ENCODE measurements around the gene UBAP1L.
"Not testable (repeated sequence)": the region's sequence is repeated elsewhere in the genome, so short reads cannot be mapped to it uniquely, and the experiment has no call there.

Gene UBAP1L

DNA sequence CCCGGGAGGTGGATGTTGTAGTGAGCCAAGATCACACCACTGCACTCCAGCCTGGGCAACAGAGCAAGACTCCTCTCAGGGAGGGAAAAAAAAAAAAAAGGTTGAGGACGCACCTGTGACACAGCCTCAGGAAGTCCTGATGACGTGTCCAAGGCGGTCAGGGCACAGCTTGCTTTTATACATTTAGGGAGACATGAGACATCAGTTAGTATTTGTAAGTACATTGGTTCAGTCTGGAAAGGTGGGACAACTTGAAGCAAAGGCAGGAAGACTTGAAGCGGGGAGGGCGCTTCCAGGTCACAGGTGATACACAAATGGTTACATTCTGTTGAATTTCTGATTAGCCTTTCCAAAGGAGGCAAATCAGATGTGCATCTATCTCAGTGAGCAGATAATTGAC, 23.6 kb upstream of the UBAP1L start:
- POLR2A ChIA-PET; H3K4me1 ChIP-seq (ENCODE audit: control extremely low read depth in 1 of 4, control insufficient read depth in 4 of 4, insufficient read depth in 4 of 4, low read length in 3 of 4); H3K36me3 ChIP-seq (ENCODE audit: control insufficient read depth in 4 of 4, insufficient read depth in 4 of 4, low read length in 3 of 4); H3K27ac ChIP-seq (ENCODE audit: insufficient read depth in 1 of 2, low read depth in 1 of 2, low read length in 2 of 2, poor library complexity in 1 of 2, severe bottlenecking in 2 of 2); H3K4me3 ChIP-seq (ENCODE audit: control insufficient read depth in 1 of 7, extremely low read depth in 1 of 7, insufficient read depth in 4 of 7, low read depth in 2 of 7, low read length in 6 of 7); H3K27me3 ChIP-seq (replicated peaks in 2 of 5; ENCODE audit: control insufficient read depth in 4 of 5, insufficient read depth in 5 of 5, low read length in 4 of 5); DNase-seq; H3K9me3 ChIP-seq (ENCODE audit: control extremely low read depth in 1 of 5, control insufficient read depth in 4 of 5, insufficient read depth in 2 of 5, low read depth in 1 of 5, low read length in 4 of 5): not testable (repeated sequence)
- CTCF ChIA-PET, result interaction anchor here (0.8 kb wide), 1 partner anchor 9 kb away, joined by 3 read pairs; no protein-coding TSS in a partner anchor
- WGBS (ENCODE audit: insufficient coverage), result 91% methylated on average over 5 of the region's 6 CpGs

DNA sequence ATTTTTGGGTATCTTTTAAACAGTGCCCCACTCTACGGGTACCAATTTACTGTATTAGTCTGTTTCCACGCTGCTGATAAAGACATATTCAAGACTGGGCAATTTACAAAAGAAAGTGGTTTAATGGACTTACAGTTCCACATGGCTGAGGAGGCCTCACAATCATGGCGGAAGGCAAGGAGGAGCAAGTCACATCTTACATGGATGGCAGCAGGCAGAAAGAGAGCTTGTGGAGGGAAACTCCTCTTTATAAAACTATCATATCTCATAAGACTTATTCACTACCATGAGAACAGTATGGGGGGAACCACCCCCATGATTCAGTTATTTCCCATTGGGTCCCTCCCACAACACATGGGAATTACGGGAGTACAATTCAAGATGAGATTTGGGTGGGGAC, 22.9 kb upstream of the UBAP1L start:
- H3K4me1 ChIP-seq (ENCODE audit: control extremely low read depth in 1 of 4, control insufficient read depth in 4 of 4, insufficient read depth in 4 of 4, low read length in 3 of 4); H3K36me3 ChIP-seq (ENCODE audit: control insufficient read depth in 4 of 4, insufficient read depth in 4 of 4, low read length in 3 of 4); POLR2A ChIA-PET; H3K27ac ChIP-seq (ENCODE audit: insufficient read depth in 1 of 2, low read depth in 1 of 2, low read length in 2 of 2, poor library complexity in 1 of 2, severe bottlenecking in 2 of 2); DNase-seq; H3K27me3 ChIP-seq (replicated peaks in 2 of 5; ENCODE audit: control insufficient read depth in 4 of 5, insufficient read depth in 5 of 5, low read length in 4 of 5); H3K4me3 ChIP-seq (ENCODE audit: control insufficient read depth in 1 of 7, extremely low read depth in 1 of 7, insufficient read depth in 4 of 7, low read depth in 2 of 7, low read length in 6 of 7); CTCF ChIA-PET; H3K9me3 ChIP-seq (ENCODE audit: control extremely low read depth in 1 of 5, control insufficient read depth in 4 of 5, insufficient read depth in 2 of 5, low read depth in 1 of 5, low read length in 4 of 5): not testable (repeated sequence)
- WGBS (ENCODE audit: insufficient coverage), result 100% methylated on average over 3 of the region's 4 CpGs

DNA sequence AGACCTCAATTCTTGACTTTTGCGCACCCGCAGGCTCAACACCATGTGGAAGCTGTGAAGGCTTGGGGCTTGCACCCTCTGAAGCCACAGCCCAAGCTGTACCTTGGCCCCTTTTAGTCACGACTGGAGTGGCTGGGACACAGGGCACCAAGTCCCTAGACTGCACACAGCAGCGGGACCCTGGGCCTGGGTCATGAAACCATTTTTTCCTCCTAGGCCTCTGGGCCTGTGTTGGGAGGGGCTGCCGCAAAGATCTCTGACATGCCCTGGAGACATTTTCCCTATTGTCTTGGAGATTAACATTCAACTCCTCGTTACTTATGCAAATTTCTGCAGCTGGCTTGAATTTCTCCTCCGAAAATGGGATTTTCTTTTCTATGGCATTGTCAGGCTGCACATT, 22.1 kb upstream of the UBAP1L start:
- not testable (repeated sequence) for H3K9me3 ChIP-seq (ENCODE audit: control extremely low read depth in 1 of 5, control insufficient read depth in 4 of 5, insufficient read depth in 2 of 5, low read depth in 1 of 5, low read length in 4 of 5)

DNA sequence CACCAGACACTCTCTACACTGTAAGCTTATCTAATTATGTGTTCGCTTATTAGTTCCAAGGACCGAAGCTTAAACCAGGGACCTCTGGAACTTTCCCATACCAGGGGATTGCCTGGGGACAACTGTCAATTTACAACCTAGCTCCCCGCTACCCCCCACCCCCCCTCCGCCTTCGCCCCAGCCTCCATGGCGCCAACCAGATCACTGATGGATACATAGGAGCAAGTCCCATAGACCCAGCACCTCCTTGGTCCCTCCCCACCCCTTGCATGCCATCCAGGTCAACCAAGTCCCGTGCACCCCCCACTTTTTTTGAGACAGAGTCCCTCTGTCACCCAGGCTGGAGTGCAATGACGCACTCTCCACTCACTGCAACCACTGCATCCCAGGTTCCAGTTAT, 19.5 kb upstream of the UBAP1L start:
- no peak for DNase-seq
- WGBS (ENCODE audit: insufficient coverage), result 100% methylated on average over 4 of the region's 8 CpGs
- POLR2A ChIA-PET, result no interaction called here
- Histone ChIP-seq H3K9me3 (ENCODE audit: control extremely low read depth in 1 of 5, control insufficient read depth in 4 of 5, insufficient read depth in 2 of 5, low read depth in 1 of 5, low read length in 4 of 5) (peaks cover 0 to 7% (median 0%) of the 10 kb centered on the region in 5 experiments), H3K4me1 (ENCODE audit: control extremely low read depth in 1 of 4, control insufficient read depth in 4 of 4, insufficient read depth in 4 of 4, low read length in 3 of 4) (peaks cover 7 to 17% (median 12%) of the 10 kb centered on the region in 4 experiments), H3K27me3 (replicated peaks in 2 of 5; ENCODE audit: control insufficient read depth in 4 of 5, insufficient read depth in 5 of 5, low read length in 4 of 5) (no peaks in the 10 kb centered on the region), H3K27ac (ENCODE audit: insufficient read depth in 1 of 2, low read depth in 1 of 2, low read length in 2 of 2, poor library complexity in 1 of 2, severe bottlenecking in 2 of 2) (peak overlapping the region in 1 of 2 experiments; percentile 86), H3K36me3 (ENCODE audit: control insufficient read depth in 4 of 4, insufficient read depth in 4 of 4, low read length in 3 of 4) (peaks cover 0 to 8% (median 4%) of the 10 kb centered on the region in 4 experiments), H3K4me3 (ENCODE audit: control insufficient read depth in 1 of 7, extremely low read depth in 1 of 7, insufficient read depth in 4 of 7, low read depth in 2 of 7, low read length in 6 of 7) (peak overlapping the region in 5 of 7 experiments; percentile 80 to 98 (median 85))
- CTCF ChIA-PET, result interaction anchor here (0.9 to 1.2 kb wide), 2 partner anchors 11 to 15 kb away, joined by 3 read pairs; no protein-coding TSS in a partner anchor

More for the DNA sequence above, 22.1 kb upstream of the UBAP1L start:
- CTCF ChIA-PET; H3K36me3 ChIP-seq (ENCODE audit: control insufficient read depth in 4 of 4, insufficient read depth in 4 of 4, low read length in 3 of 4); H3K4me3 ChIP-seq (ENCODE audit: control insufficient read depth in 1 of 7, extremely low read depth in 1 of 7, insufficient read depth in 4 of 7, low read depth in 2 of 7, low read length in 6 of 7); DNase-seq; H3K27me3 ChIP-seq (replicated peaks in 2 of 5; ENCODE audit: control insufficient read depth in 4 of 5, insufficient read depth in 5 of 5, low read length in 4 of 5); H3K27ac ChIP-seq (ENCODE audit: insufficient read depth in 1 of 2, low read depth in 1 of 2, low read length in 2 of 2, poor library complexity in 1 of 2, severe bottlenecking in 2 of 2); POLR2A ChIA-PET: not testable (repeated sequence)
- H3K4me1 ChIP-seq (ENCODE audit: control extremely low read depth in 1 of 4, control insufficient read depth in 4 of 4, insufficient read depth in 4 of 4, low read length in 3 of 4), result peaks cover 3 to 15% (median 12%) of the 10 kb centered on the region in 4 experiments
- WGBS (ENCODE audit: insufficient coverage), result over 99% methylated on average over 7 of the region's 7 CpGs

DNA sequence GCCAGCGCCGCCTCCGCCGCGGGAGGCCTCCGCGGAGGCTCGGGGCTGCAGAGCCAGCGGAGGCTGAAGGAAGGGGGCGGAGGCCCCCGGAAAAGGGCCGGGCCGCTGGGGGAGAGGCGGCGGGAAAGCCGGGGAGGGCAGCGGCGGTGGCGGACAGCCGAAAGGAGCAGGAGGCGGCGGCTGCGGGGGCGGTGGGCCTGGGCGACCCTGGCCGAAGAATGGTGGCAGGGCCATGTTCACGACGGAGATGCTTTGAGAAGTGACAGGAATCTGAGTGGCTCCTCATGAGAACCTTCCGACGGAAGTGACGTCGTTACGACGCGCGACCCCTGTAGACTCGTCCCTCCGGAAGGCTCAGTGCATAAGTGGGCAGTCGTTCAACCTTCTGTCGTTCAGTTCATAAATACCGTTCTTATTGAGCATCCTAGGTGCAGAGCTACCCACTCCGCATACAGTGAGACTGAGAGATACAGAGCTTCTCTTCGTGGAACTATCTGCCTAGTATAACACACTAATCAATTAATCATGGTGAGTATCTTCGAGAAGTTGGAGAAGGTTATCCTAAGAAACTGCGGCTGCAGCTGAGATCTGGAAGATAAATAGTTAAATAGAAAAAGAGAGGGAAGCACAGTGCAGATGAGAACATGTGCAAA, 18.7 kb upstream of the UBAP1L start, which contains the start of gene PDCD7:
Gene PDCD7 (minus strand): TSS at position 261 of the 653 bp plus-strand sequence. CDS start 27 bp downstream, at position 234.
- Histone ChIP-seq H3K4me3 (ENCODE audit: control insufficient read depth in 1 of 7, extremely low read depth in 1 of 7, insufficient read depth in 4 of 7, low read depth in 2 of 7, low read length in 6 of 7) (peak within 1 kb of the TSS; percentile 66 to 98 (median 82)), H3K36me3 (ENCODE audit: control insufficient read depth in 4 of 4, insufficient read depth in 4 of 4, low read length in 3 of 4) (peaks cover 5 to 16% (median 11%) of the 10 kb centered on the region in 4 experiments), H3K27me3 (replicated peaks in 2 of 5; ENCODE audit: control insufficient read depth in 4 of 5, insufficient read depth in 5 of 5, low read length in 4 of 5) (no peaks in the 10 kb centered on the region), H3K4me1 (ENCODE audit: control extremely low read depth in 1 of 4, control insufficient read depth in 4 of 4, insufficient read depth in 4 of 4, low read length in 3 of 4) (peaks cover 7 to 17% (median 12%) of the 10 kb centered on the region in 4 experiments), H3K27ac (ENCODE audit: insufficient read depth in 1 of 2, low read depth in 1 of 2, low read length in 2 of 2, poor library complexity in 1 of 2, severe bottlenecking in 2 of 2) (peak within 1 kb of the TSS; percentile 68 to 86), H3K9me3 (ENCODE audit: control extremely low read depth in 1 of 5, control insufficient read depth in 4 of 5, insufficient read depth in 2 of 5, low read depth in 1 of 5, low read length in 4 of 5) (peaks cover 0 to 7% (median 0%) of the 10 kb centered on the region in 5 experiments)
- ChIA-PET POLR2A (no interaction called here), CTCF (interaction anchor here (0.8 to 1.2 kb wide), 2 partner anchors 13 to 16 kb away, joined by 3 read pairs; no protein-coding TSS in a partner anchor)
- 0% methylated on average over 40 of the region's 45 CpGs for WGBS (ENCODE audit: insufficient coverage)
- peak; percentile 95 to 98 (median 97) for DNase-seq

DNA sequence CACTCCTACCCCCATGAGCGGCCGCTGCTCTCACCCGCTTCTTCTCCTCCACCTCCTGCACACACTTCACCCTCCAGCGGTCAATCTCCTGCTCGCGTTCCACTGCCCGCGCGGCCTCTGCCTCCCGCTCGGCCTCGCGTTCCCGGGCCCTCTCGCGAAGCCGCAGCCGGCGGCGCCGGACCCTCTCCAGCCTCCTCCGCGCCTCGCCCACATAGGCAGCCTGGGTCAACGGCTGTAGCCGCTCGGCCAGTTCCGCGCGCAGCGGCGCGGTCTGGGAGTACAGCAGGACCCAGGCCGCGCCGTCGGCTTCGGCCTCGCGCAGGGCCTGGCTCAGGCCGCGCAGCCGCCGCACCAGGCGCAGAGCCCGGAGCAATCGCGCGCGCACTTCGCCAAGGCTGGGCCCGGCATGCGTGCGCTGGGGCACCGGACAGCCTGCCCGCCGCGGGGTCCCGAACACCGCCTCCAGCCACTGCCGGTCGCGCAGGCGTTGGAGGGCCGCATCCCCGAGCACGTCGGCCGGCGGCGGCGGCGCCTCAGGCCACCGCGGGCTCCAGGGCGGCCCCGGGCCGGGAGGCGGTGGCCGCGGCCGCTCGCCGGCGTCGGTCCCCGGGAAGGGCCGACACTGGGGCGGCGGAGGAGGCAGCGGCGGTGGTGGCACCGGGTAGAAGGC, 18.0 kb upstream of the UBAP1L start:
- Histone ChIP-seq H3K9me3 (ENCODE audit: control extremely low read depth in 1 of 5, control insufficient read depth in 4 of 5, insufficient read depth in 2 of 5, low read depth in 1 of 5, low read length in 4 of 5) (peaks cover 0 to 7% (median 0%) of the 10 kb centered on the region in 5 experiments), H3K27me3 (replicated peaks in 2 of 5; ENCODE audit: control insufficient read depth in 4 of 5, insufficient read depth in 5 of 5, low read length in 4 of 5) (no peaks in the 10 kb centered on the region), H3K4me3 (ENCODE audit: control insufficient read depth in 1 of 7, extremely low read depth in 1 of 7, insufficient read depth in 4 of 7, low read depth in 2 of 7, low read length in 6 of 7) (peak overlapping the region; percentile 66 to 98 (median 82)), H3K27ac (ENCODE audit: insufficient read depth in 1 of 2, low read depth in 1 of 2, low read length in 2 of 2, poor library complexity in 1 of 2, severe bottlenecking in 2 of 2) (peak overlapping the region; percentile 68 to 86), H3K36me3 (ENCODE audit: control insufficient read depth in 4 of 4, insufficient read depth in 4 of 4, low read length in 3 of 4) (peaks cover 10 to 23% (median 18%) of the 10 kb centered on the region in 4 experiments), H3K4me1 (ENCODE audit: control extremely low read depth in 1 of 4, control insufficient read depth in 4 of 4, insufficient read depth in 4 of 4, low read length in 3 of 4) (peaks cover 7 to 17% (median 12%) of the 10 kb centered on the region in 4 experiments)
- under 1% methylated on average over 88 of the region's 93 CpGs for WGBS (ENCODE audit: insufficient coverage)
- ChIA-PET POLR2A (no interaction called here), CTCF (interaction anchor here (0.8 kb wide), 1 partner anchor 13 kb away, joined by 3 read pairs; no protein-coding TSS in a partner anchor)
- DNase-seq, result peak; percentile 14 to 60 (median 47)

Data from common myeloid progenitor, CD34-positive (primary cell).